Calu3 (cell line): Measurements from ENCODE around the gene SLC35F1. TPM values are rescaled to one million over a fixed set of nuclear protein-coding genes. Genes with fewer than 3 reads are reported as not detected.

Experiments
- BruUV-seq: library from RNA; stranded (reverse); fragments of 400-500 nt; replicated peaks from 2 replicates; lab custom pipeline; 2021; lab: Mats Ljungman, UMichigan
- CTCF ChIA-PET: fragments of 300-600 bp; sonication (Branson Sonifier 250); formaldehyde crosslinking; loops from one replicate; lab custom pipeline; 2022; ENCODE audit warnings: antibody characterized with exemption; lab: Charles Lee
- DNase-seq: peaks from one replicate; pipeline ENCODE4 v3.0.0; 2022
- H3K27ac Mint-ChIP-seq: one replicate; pipeline ENCODE4 v1.8.0; 2022; ENCODE audit warnings: mixed read lengths; ENCODE audit not compliant: unreplicated experiment
- H3K27me3 Mint-ChIP-seq: one replicate; pipeline ENCODE4 v1.8.0; 2022; ENCODE audit warnings: mixed read lengths; ENCODE audit not compliant: unreplicated experiment
- H3K36me3 Mint-ChIP-seq: one replicate; pipeline ENCODE4 v1.8.0; 2022; ENCODE audit warnings: mild to moderate bottlenecking, moderate library complexity, mixed read lengths; ENCODE audit not compliant: insufficient read depth, unreplicated experiment
- H3K4me1 Mint-ChIP-seq: one replicate; pipeline ENCODE4 v1.8.0; 2022; ENCODE audit warnings: mild to moderate bottlenecking, low read depth, mixed read lengths; ENCODE audit not compliant: unreplicated experiment
- H3K4me3 Mint-ChIP-seq: one replicate; pipeline ENCODE4 v1.8.0; 2022; ENCODE audit warnings: mild to moderate bottlenecking, low read depth, moderate library complexity, mixed read lengths; ENCODE audit not compliant: unreplicated experiment
- H3K9me3 Mint-ChIP-seq: one replicate; pipeline ENCODE4 v1.8.0; 2022; ENCODE audit warnings: low read depth, mixed read lengths; ENCODE audit not compliant: unreplicated experiment
- CTCF ChIP-seq: fragments of 200-600 bp; IDR thresholded peaks from one replicate; pipeline ENCODE4 v1.8.0; 2022; ENCODE audit warnings: antibody characterized with exemption; ENCODE audit not compliant: unreplicated experiment
- intact Hi-C: fragments of 100-400 bp; cut with micrococcal nuclease; formaldehyde crosslinking; loops from one replicate; pipeline ENCODE4 v1.10.0; 2022; ENCODE audit not compliant: unreplicated experiment
- total RNA-seq: library from RNA; stranded (reverse); gene quantifications from 2 replicates; pipeline ENCODE4 v1.2.3, GENCODE V29; 2022

Gene SLC35F1
- total RNA-seq, 1 experiment from 2014 or later = not detected

GRCh38 chr6:118281291-118281690 lies 374.2 kb downstream of the SLC35F1 start:
- DNase-seq = peak; percentile 6
- Mint-ChIP-seq H3K9me3 (no peaks in the 10 kb centered on the region), H3K36me3 (no peaks in the 10 kb centered on the region), H3K27ac (no peak overlapping the region), H3K4me3 (no peak overlapping the region), H3K4me1 (peaks cover 8% of the 10 kb centered on the region), H3K27me3 (no peaks in the 10 kb centered on the region)
- CTCF ChIA-PET = no interaction called here
- intact Hi-C loops = loop anchor here (5.0 to 10.0 kb wide), 2 partner anchors 336 to 494 kb away; no protein-coding TSS in a partner anchor
- no peak for TF ChIP-seq CTCF
- BruUV-seq = no TSS peak

GRCh38 chr6:118283766-118284165 lies 376.7 kb downstream of the SLC35F1 start:
- Mint-ChIP-seq H3K9me3 (no peaks in the 10 kb centered on the region), H3K4me3 (no peak overlapping the region), H3K36me3 (no peaks in the 10 kb centered on the region), H3K27ac (no peak overlapping the region), H3K4me1 (peaks cover 8% of the 10 kb centered on the region), H3K27me3 (no peaks in the 10 kb centered on the region)
- TF ChIP-seq CTCF = peak; percentile 61
- intact Hi-C loops = loop anchor here (1.0 to 10.0 kb wide), 5 partner anchors 226 to 827 kb away; no protein-coding TSS in a partner anchor
- CTCF ChIA-PET = interaction anchor here (1.4 kb wide), 1 partner anchor 443 kb away, joined by 4 read pairs; no protein-coding TSS in a partner anchor
- BruUV-seq = no TSS peak
- DNase-seq = peak; percentile 59

GRCh38 chr6:118284736-118285360 lies 377.8 kb downstream of the SLC35F1 start:
- Mint-ChIP-seq H3K9me3 (no peaks in the 10 kb centered on the region), H3K27me3 (no peaks in the 10 kb centered on the region), H3K36me3 (no peaks in the 10 kb centered on the region), H3K4me1 (peaks cover 8% of the 10 kb centered on the region), H3K27ac (no peak overlapping the region), H3K4me3 (no peak overlapping the region)
- BruUV-seq = no TSS peak
- no peak for TF ChIP-seq CTCF
- intact Hi-C loops = loop anchor here (1.0 to 10.0 kb wide), 5 partner anchors 224 to 826 kb away; no protein-coding TSS in a partner anchor
- DNase-seq = no peak
- CTCF ChIA-PET = interaction anchor here (0.9 to 1.4 kb wide), 2 partner anchors 281 to 444 kb away, joined by 4 read pairs; no protein-coding TSS in a partner anchor

GRCh38 chr6:118285791-118286190 lies 378.7 kb downstream of the SLC35F1 start:
- no peaks in the 10 kb centered on the region for H3K9me3 Mint-ChIP-seq
- DNase-seq = no peak
- no TSS peak for BruUV-seq
- no peaks in the 10 kb centered on the region for H3K27me3 Mint-ChIP-seq
- H3K4me3 Mint-ChIP-seq = no peak overlapping the region
- H3K27ac Mint-ChIP-seq = no peak overlapping the region
- CTCF ChIA-PET = no interaction called here
- intact Hi-C loops = loop anchor here (2.0 to 10.0 kb wide), 2 partner anchors 489 to 825 kb away; no protein-coding TSS in a partner anchor
- no peak for TF ChIP-seq CTCF
- H3K4me1 Mint-ChIP-seq = peaks cover 8% of the 10 kb centered on the region
- H3K36me3 Mint-ChIP-seq = no peaks in the 10 kb centered on the region
